GM21381 (cell line): ENCODE results near the gene WDR45B.

Experiments
- ATAC-seq: cut with Tn5 transposase; IDR thresholded peaks from one replicate; pipeline ENCODE4 v1.9.1; 2021; ENCODE audit warnings: mild to moderate bottlenecking, moderate library complexity; ENCODE audit not compliant: unreplicated experiment

The WDR45B gene

DNA sequence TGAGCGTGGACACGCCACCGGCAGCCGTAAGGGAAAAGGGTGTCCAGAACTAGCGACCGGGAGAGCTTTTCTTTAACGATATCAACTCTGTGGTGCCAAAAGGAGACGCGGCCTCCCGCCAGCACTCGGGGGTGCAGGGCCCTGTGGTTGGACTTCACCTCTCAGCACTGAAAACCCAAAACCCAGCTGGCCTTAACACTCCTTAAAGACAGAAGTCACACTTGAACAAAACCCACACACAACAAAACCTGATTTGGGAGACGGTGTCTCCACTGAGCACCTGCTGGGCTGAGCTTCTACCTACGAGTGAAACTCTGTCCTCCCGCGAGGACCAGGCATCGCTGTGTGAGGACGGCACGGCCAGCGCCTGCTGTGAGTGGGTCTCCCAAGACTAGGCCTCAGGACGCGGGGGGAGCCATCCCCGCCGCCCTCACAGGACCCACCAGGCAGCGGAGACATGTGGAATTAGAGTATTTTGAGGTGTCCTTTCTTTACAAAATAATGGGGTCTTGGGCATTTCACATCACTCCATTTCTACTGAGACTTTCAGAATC, 46.7 kb downstream of the WDR45B start:
- no peak for ATAC-seq

DNA sequence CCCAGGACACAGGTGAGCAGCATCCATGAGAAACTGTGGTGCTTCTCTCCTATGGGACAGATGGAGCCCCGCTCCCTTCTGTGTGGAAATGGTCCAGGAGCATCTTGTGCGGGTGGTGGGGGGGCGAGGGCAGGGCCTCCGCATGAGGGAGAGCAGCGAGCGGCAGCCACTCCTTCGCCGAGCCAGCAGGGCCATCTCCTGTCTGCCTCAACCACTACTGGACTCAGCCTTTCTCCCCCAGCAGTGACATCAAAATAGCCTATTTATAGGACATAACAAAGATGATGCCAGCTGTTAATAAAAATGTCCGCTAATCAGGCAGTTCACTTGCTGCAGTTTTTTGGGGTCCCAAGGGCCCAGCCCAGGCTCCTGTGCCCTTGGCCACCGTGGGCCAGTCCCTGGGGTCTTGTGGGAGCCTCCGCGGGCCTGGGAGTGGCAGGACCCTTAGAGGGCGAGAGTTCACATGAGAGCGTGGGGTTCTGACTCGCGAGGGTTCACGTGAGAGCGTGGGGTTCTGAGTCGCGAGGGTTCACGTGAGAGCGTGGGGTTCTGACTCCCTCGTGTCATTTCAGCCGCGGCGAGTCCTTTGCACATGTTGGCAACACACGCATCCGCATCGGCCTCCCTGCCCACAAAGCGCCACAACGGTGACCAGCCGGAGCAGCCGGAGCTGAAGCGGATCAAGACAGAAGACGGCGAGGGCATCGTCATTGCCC, 47.4 kb downstream of the WDR45B start:
- no peak for ATAC-seq

- ATAC-seq: no peak
These were observed 48.3 kb downstream of the WDR45B start for GRCh38 chr17:82599674-82600661.

- no peak for ATAC-seq
These were observed 49.8 kb downstream of the WDR45B start for GRCh38 chr17:82598256-82599119.

- no peak for ATAC-seq
These were observed 51.2 kb downstream of the WDR45B start for GRCh38 chr17:82596837-82597672.

- ATAC-seq: no peak
These were observed 51.9 kb downstream of the WDR45B start for GRCh38 chr17:82596296-82596695.

- ATAC-seq: no peak
These were observed 52.4 kb downstream of the WDR45B start for GRCh38 chr17:82595893-82596292.

GRCh38 chr17:82594571-82594970, 53.7 kb downstream of the WDR45B start:
- no peak for ATAC-seq

GRCh38 chr17:82593590-82594087, 54.6 kb downstream of the WDR45B start:
- no peak for ATAC-seq

DNA sequence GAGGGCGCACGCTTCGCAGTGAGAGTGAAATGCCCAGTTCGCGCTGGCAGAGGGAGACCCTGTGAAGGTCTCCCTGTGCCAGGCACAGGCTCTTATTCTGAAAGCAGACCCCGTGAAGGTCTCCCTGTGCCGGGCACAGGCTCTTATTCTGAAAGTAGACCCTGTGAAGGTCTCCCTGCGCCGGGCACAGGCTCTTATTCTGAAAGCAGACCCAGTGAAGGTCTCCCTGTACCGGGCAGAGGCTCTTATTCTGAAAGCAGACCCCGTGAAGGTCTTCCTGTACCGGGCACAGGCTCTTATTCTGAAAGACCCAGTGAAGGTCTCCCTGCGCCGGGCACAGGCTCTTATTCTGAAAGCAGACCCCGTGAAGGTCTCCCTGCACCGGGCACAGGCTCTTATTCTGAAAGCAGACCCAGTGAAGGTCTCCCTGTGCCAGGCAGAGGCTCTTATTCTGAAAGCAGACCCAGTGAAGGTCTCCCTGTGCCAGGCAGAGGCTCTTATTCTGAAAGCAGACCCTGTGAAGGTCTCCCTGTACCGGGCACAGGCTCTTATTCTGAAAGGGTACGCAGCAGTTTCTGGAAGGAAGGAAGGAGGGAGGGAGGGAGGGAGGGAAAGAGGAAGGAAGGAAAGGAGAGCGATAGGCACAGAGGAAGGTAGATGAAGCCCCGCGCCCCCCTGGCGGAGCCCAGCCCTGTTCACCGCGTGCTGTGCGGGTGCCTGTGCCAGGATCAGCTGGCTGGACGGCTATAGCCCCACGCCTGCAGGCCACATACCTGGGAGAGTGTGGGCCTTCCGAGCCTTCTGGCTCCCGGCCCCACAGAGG, 55.3 kb downstream of the WDR45B start:
- ATAC-seq: no peak

GRCh38 chr17:82592289-82592766, 55.9 kb downstream of the WDR45B start:
- no peak for ATAC-seq

GRCh38 chr17:82590881-82591539, 57.2 kb downstream of the WDR45B start:
- ATAC-seq: no peak

GRCh38 chr17:82590216-82590615, 58.0 kb downstream of the WDR45B start:
- ATAC-seq: no peak

GRCh38 chr17:82589851-82590180, 58.4 kb downstream of the WDR45B start:
- no peak for ATAC-seq

GRCh38 chr17:82588266-82589175, 59.7 kb downstream of the WDR45B start:
- no peak for ATAC-seq

DNA sequence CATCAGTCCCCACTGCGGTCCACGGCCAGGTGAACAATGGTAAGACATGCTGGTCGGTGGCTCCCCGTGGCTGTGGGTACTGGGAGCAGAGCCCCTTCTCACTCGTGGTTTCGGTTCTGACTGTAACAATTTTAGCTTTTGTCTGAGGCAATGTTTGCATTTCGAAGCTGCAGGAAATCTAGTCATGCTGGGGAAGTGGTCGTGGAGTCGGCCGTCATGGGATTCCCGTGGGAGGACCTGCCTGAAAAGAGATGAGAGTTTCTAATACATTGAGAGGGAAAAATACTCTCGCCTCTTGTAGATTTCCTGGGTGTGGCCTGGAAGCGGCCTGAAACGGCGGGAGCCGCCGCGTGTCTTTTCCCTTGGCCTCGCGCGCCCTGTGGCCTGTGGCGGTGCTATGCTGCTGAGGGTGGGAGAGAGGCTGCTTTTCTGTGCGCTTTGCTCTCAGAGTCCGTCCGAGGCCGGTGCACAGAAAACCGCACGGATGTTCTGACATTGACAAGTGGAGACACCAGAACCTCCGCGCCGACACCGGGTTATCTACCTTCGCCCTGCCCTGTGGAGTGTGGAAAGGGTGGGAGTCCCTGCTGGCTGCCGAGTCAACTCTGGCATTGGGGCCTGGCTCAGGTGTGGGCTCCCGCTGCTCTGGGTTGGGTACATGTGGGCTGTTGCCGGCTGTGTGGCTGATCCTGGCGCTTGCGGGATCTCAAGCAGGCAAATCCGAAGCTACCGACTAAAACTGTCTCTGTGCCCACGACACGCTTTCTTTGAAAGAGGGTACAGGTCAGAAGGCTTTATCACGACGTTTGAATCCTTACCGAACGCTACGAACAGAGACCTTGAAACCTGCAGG, 60.8 kb downstream of the WDR45B start:
- ATAC-seq: no peak
